Hematopoietic multipotent progenitor cell treated with erythropoietin and hydrocortisone succinate and interleukin-3 and kit ligand, for 8 days (in vitro differentiated cells): ENCODE results near the gene PEX5L.
"Not testable (repeated sequence)": the region's sequence is repeated elsewhere in the genome, so short reads cannot be mapped to it uniquely, and the experiment has no call there.

Source experiments
- DNase-seq: peaks from one replicate; pipeline ENCODE4 v3.0.0-alpha.2; 2015

The PEX5L gene

GRCh38 chr3:180036671-180037455 is at the start of gene PEX5L:
TSS of gene PEX5L (minus strand) at chr3:180036937. CDS start at chr3:180036599, 338 bp downstream.
- DNase-seq = peak; percentile 6

- no peak for DNase-seq
Measured at GRCh38 chr3:180085122-180085710, 48.5 kb upstream of the PEX5L start.

- DNase-seq = no peak
Measured at GRCh38 chr3:180082699-180083098, 46.0 kb upstream of the PEX5L start.

GRCh38 chr3:180078592-180078991 is 41.9 kb upstream of the PEX5L start:
- no peak for DNase-seq

GRCh38 chr3:180073561-180073960 is 36.8 kb upstream of the PEX5L start:
- no peak for DNase-seq

- no peak for DNase-seq
Measured at GRCh38 chr3:180072786-180073185, 36.0 kb upstream of the PEX5L start.

GRCh38 chr3:180070925-180071324 is 34.2 kb upstream of the PEX5L start:
- DNase-seq = no peak

- DNase-seq = no peak
Measured at GRCh38 chr3:180068023-180068422, 31.3 kb upstream of the PEX5L start.

- DNase-seq = no peak
Measured at GRCh38 chr3:180066598-180066997, 29.9 kb upstream of the PEX5L start.

- no peak for DNase-seq
Measured at GRCh38 chr3:180063783-180064182, 27.0 kb upstream of the PEX5L start.

GRCh38 chr3:180062771-180063170 is 26.0 kb upstream of the PEX5L start:
- DNase-seq = no peak

GRCh38 chr3:180059356-180059755 is 22.6 kb upstream of the PEX5L start:
- no peak for DNase-seq

- DNase-seq = no peak
Measured at GRCh38 chr3:180058238-180058637, 21.5 kb upstream of the PEX5L start.

- DNase-seq = not testable (repeated sequence)
Measured at GRCh38 chr3:180055656-180056055, 18.9 kb upstream of the PEX5L start.

GRCh38 chr3:180049391-180049790 is 12.7 kb upstream of the PEX5L start:
- DNase-seq = no peak

- no peak for DNase-seq
Measured at GRCh38 chr3:180048840-180049239, 12.1 kb upstream of the PEX5L start.

GRCh38 chr3:180048103-180048502 is 11.4 kb upstream of the PEX5L start:
- DNase-seq = no peak

GRCh38 chr3:180040966-180041365 is 4.2 kb upstream of the PEX5L start:
- DNase-seq = no peak

GRCh38 chr3:180036092-180036670 is 556 bp downstream of the PEX5L start:
- no peak for DNase-seq

GRCh38 chr3:180026997-180027396 is 9.7 kb downstream of the PEX5L start:
- no peak for DNase-seq

- DNase-seq = no peak
Measured at GRCh38 chr3:180018543-180018942, 18.2 kb downstream of the PEX5L start.

GRCh38 chr3:180017846-180018245 is 18.9 kb downstream of the PEX5L start:
- DNase-seq = no peak

- DNase-seq = no peak
Measured at GRCh38 chr3:180011927-180012326, 24.8 kb downstream of the PEX5L start.

GRCh38 chr3:180008318-180008717 is 28.4 kb downstream of the PEX5L start:
- not testable (repeated sequence) for DNase-seq
